ENCODE results near the gene EPHA4.

GRCh38 chr2:221590861-221591365 is 18.8 kb upstream of the EPHA4 start:
- TF ChIP-seq CTCF (IDR thresholded peaks at IDR 0.05) (no peak), POLR2AphosphoS5 (IDR thresholded peaks at IDR 0.05; ENCODE audit: insufficient read depth in 1 of 2, low read depth in 1 of 2) (no peak), POLR2A (IDR thresholded peaks at IDR 0.05) (no peak)

Measured in vagina (tissue), 2 donors.